Aorta (tissue), 5 donors: Measurements from ENCODE around the gene MSI2. TPM values are rescaled to one million over a fixed set of nuclear protein-coding genes. Genes with fewer than 3 reads are reported as not detected.

Experiments used
- ATAC-seq: fragments of 200-7000 bp; cut with Tn5 transposase; one replicate; pipeline ENCODE4 v1.9.1; 2022; ENCODE audit warnings: moderate library complexity; ENCODE audit not compliant: low FRiP score
- DNase-seq, 2 donors: peaks; one replicate each; pipeline ENCODE4 v3.0.0-alpha.2; 2020
- H3K27ac ChIP-seq, 2 donors: one replicate each; pipeline ENCODE4 v1.5.1; 2013; ENCODE audit warnings: low read length in 2 of 2, mild to moderate bottlenecking in 2 of 2, moderate library complexity in 2 of 2, control low read depth in 1 of 2, inconsistent platforms in 1 of 2, low read depth in 1 of 2
- H3K27me3 ChIP-seq, 2 donors: one replicate each; pipeline ENCODE4 v1.6.1; 2013; ENCODE audit warnings: control low read depth in 1 of 2, low read length in 1 of 2, mild to moderate bottlenecking in 1 of 2, moderate library complexity in 1 of 2; ENCODE audit not compliant: insufficient read depth in 2 of 2, control insufficient read depth in 1 of 2
- H3K36me3 ChIP-seq, 2 donors: one replicate each; pipeline ENCODE4 v1.6.1; 2013; ENCODE audit warnings: control low read depth in 1 of 2, low read length in 1 of 2, mild to moderate bottlenecking in 1 of 2; ENCODE audit not compliant: insufficient read depth in 2 of 2, control insufficient read depth in 1 of 2
- H3K4me1 ChIP-seq, 2 donors: one replicate each; pipeline ENCODE4 v1.6.1; 2013; ENCODE audit warnings: low read length in 2 of 2, control low read depth in 1 of 2, mild to moderate bottlenecking in 1 of 2, moderate library complexity in 1 of 2; ENCODE audit not compliant: insufficient read depth in 2 of 2, control insufficient read depth in 1 of 2
- H3K4me3 ChIP-seq, 2 donors: one replicate each; pipeline ENCODE4 v1.5.1; 2013; ENCODE audit warnings: low read length in 2 of 2, control low read depth in 1 of 2, mild to moderate bottlenecking in 1 of 2
- H3K9me3 ChIP-seq: one replicate; pipeline ENCODE4 v1.6.1; 2013; ENCODE audit warnings: mild to moderate bottlenecking, low read length; ENCODE audit not compliant: control insufficient read depth
- WGBS, 2 donors: extraction: QIAGEN DNeasy Blood & Tissue Kit; methylation state at CpG; one replicate each; pipeline ENCODE4 v1.1.7; 2013; 5-methylcytosine and 5-hydroxymethylcytosine counted together
- intact Hi-C, 2 donors: fragments of 100-400 bp; cut with DNase I; formaldehyde crosslinking; loops; one replicate each; pipeline versions ENCODE4 v1.14.2 to v1.15.0; 2022
- polyA plus RNA-seq, 2 donors: library from polyadenylated mRNA; stranded (reverse); fragments of 200-250 nt; gene quantifications; one replicate each; pipeline ENCODE4 v1.2.3, GENCODE V29; 2013
- total RNA-seq, 2 donors: library from RNA; stranded (reverse); fragmentation: NEBNext Ultra II Directional; extraction: Animal tissue kit (Norgen Biotek cat#: 25700); gene quantifications; one replicate each; pipeline ENCODE4 v1.2.1, GENCODE V29; 2021
- donor health status: healthy with polysubstance abuse.
- donor health status: Bipolar disorder and iron deficiency.
- donor health status: DM: no; HTN: no; CAD: no.
- donor health status: DM: no; HTN: no; CAD: no.
- donor health status: DM: yes; HTN: yes; CAD: no.

The MSI2 gene
- total and polyA plus RNA-seq, 4 donors = 9.3 to 48.2 (median 29.1) TPM

- H3K9me3 ChIP-seq = peaks cover 2% of the 10 kb centered on the region
- no peak for ATAC-seq
- no peak overlapping the region for H3K27ac ChIP-seq
- H3K27me3 ChIP-seq = peaks cover 0 to 3% of the 10 kb centered on the region in 2 donors
- DNase-seq = no peak
- 26 to 28% methylated on average over 7 of the region's 7 CpGs for WGBS, 2 donors
- H3K4me1 ChIP-seq = no peaks in the 10 kb centered on the region
- no peaks in the 10 kb centered on the region for H3K36me3 ChIP-seq
- no peak overlapping the region for H3K4me3 ChIP-seq
- intact Hi-C loops = no loop called here
Measured at GRCh38 chr17:57714665-57715180, 458.4 kb downstream of the MSI2 start.

GRCh38 chr17:57715981-57716380 lies 459.7 kb downstream of the MSI2 start:
- DNase-seq = no peak
- Histone ChIP-seq H3K9me3 (peaks cover 2% of the 10 kb centered on the region), H3K4me1 (no peaks in the 10 kb centered on the region), H3K36me3 (no peaks in the 10 kb centered on the region), H3K27me3 (peaks cover 0 to 3% of the 10 kb centered on the region in 2 donors), H3K27ac (no peak overlapping the region), H3K4me3 (no peak overlapping the region)
- ATAC-seq = no peak
- 64 to 81% methylated on average over 1 of the region's 1 CpG for WGBS, 2 donors
- intact Hi-C loops = no loop called here

- H3K27ac ChIP-seq = no peak overlapping the region
- no peak for DNase-seq
- intact Hi-C loops = no loop called here
- ATAC-seq = no peak
- no peaks in the 10 kb centered on the region for H3K4me1 ChIP-seq
- H3K4me3 ChIP-seq = no peak overlapping the region
- H3K36me3 ChIP-seq = no peaks in the 10 kb centered on the region
- peaks cover 0 to 3% of the 10 kb centered on the region in 2 donors for H3K27me3 ChIP-seq
- WGBS, 2 donors = 59 to 65% methylated on average over 8 of the region's 8 CpGs
- H3K9me3 ChIP-seq = no peaks in the 10 kb centered on the region
Measured at GRCh38 chr17:57718878-57719277, 462.6 kb downstream of the MSI2 start.

GRCh38 chr17:57720386-57721035 lies 464.2 kb downstream of the MSI2 start:
- Histone ChIP-seq H3K9me3 (no peaks in the 10 kb centered on the region), H3K4me1 (no peaks in the 10 kb centered on the region), H3K4me3 (no peak overlapping the region), H3K27ac (no peak overlapping the region), H3K27me3 (peaks cover 0 to 3% of the 10 kb centered on the region in 2 donors), H3K36me3 (no peaks in the 10 kb centered on the region)
- DNase-seq (no peak), ATAC-seq (peak; percentile 28)
- 88 to 92% methylated on average over 2 of the region's 2 CpGs for WGBS, 2 donors
- intact Hi-C loops = no loop called here

- intact Hi-C loops = no loop called here
- Histone ChIP-seq H3K4me3 (no peak overlapping the region), H3K36me3 (no peaks in the 10 kb centered on the region), H3K27me3 (peaks cover 0 to 2% of the 10 kb centered on the region in 2 donors), H3K9me3 (no peaks in the 10 kb centered on the region), H3K4me1 (no peaks in the 10 kb centered on the region), H3K27ac (no peak overlapping the region)
- ATAC-seq (no peak), DNase-seq (no peak)
- WGBS, 2 donors = 89 to 93% methylated on average over 3 of the region's 3 CpGs
Measured at GRCh38 chr17:57721967-57722703, 465.8 kb downstream of the MSI2 start.

- ATAC-seq (no peak), DNase-seq (no peak)
- Histone ChIP-seq H3K4me1 (no peaks in the 10 kb centered on the region), H3K9me3 (no peaks in the 10 kb centered on the region), H3K27me3 (no peaks in the 10 kb centered on the region), H3K27ac (no peak overlapping the region), H3K36me3 (no peaks in the 10 kb centered on the region), H3K4me3 (no peak overlapping the region)
- 61 to 65% methylated on average over 7 of the region's 7 CpGs for WGBS, 2 donors
- intact Hi-C loops = no loop called here
Measured at GRCh38 chr17:57722704-57723043, 466.4 kb downstream of the MSI2 start.

GRCh38 chr17:57723427-57724025 lies 467.2 kb downstream of the MSI2 start:
- no peak for DNase-seq
- no peak overlapping the region for H3K4me3 ChIP-seq
- no peaks in the 10 kb centered on the region for H3K36me3 ChIP-seq
- no peaks in the 10 kb centered on the region for H3K9me3 ChIP-seq
- intact Hi-C loops = no loop called here
- no peak for ATAC-seq
- H3K27me3 ChIP-seq = no peaks in the 10 kb centered on the region
- H3K4me1 ChIP-seq = no peaks in the 10 kb centered on the region
- WGBS, 2 donors = 75 to 83% methylated on average over 13 of the region's 13 CpGs
- no peak overlapping the region for H3K27ac ChIP-seq

- Histone ChIP-seq H3K4me1 (no peaks in the 10 kb centered on the region), H3K36me3 (no peaks in the 10 kb centered on the region), H3K4me3 (no peak overlapping the region), H3K27ac (no peak overlapping the region), H3K27me3 (no peaks in the 10 kb centered on the region), H3K9me3 (no peaks in the 10 kb centered on the region)
- intact Hi-C loops = no loop called here
- ATAC-seq (no peak), DNase-seq (no peak)
- WGBS, 2 donors = 73 to 79% methylated on average over 14 of the region's 14 CpGs
Measured at GRCh38 chr17:57724026-57724728, 467.9 kb downstream of the MSI2 start.
